Activated CD4-positive, alpha-beta T cell treated with anti-CD3 and anti-CD28 coated beads, Interleukin-2, amount 50 U/mL, for 1 hour (primary cell): ENCODE data around the gene GASK1A.

ENCODE experiments used
- DNase-seq: peaks from one replicate; pipeline ENCODE4 v3.0.0-alpha.2; 2020

GASK1A gene

GRCh38 chr3:43071313-43071893, 92.3 kb downstream of the GASK1A start:
- DNase-seq: peak; percentile 5

DNA sequence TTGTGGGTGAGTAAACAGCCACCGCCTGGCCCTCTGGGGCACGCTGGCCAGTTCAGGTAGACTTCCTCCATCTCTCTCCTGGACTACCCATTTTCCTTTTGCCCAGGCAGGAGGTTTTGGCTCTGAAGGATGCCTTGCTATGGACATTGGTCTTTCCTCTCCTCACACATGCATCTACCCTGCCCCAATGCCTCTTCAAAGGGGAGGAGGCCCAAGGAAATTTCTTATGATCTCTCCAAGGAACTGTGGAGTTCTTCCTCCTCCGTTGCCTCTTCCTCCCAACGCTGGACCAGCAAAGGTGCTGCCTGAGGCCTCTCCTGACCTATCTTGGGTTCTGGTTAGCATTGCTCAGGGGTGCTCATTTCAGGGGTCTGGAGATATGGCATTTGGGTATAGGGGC, 93.2 kb downstream of the GASK1A start:
- DNase-seq: no peak

DNA sequence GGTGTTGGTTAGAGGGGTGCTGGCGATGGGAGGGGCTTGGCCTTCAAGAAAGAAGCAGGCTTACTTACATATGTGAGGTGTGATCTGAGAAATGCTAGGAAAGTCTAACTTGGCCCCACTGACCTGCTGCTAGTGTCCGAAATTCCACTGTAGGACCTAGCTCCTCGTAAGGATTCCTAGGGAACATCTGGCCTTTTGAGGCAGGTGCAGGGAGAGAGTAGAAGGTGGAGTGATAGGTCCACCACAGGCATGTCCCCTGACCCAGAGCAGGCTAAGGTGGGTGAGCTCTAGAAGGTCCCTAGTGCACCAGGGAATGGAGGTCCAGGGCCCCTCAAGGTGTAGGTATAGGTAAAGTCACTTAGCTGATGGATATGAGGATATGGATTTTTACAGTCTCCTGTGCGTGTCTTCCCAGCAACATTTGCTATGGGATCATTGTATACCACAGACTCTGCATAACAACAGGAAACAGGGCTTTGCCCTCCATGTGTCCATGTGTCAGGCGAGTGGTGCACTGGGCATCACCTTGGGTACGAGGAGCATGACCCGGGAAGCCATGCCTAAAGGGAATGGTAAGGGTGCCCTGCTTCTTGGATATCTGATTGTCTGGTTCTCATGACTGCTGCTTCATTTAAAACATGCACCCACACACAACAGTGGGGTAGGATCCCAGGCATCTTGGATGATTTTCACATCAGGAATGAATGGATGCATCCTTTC, 94.2 kb downstream of the GASK1A start:
- DNase-seq: no peak

GRCh38 chr3:43073836-43074220, 94.7 kb downstream of the GASK1A start:
- DNase-seq: no peak

GRCh38 chr3:43074482-43074881, 95.4 kb downstream of the GASK1A start:
- DNase-seq: no peak

- DNase-seq: no peak
These were observed 96.0 kb downstream of the GASK1A start for GRCh38 chr3:43074901-43075689.

- no peak for DNase-seq
These were observed 97.0 kb downstream of the GASK1A start for GRCh38 chr3:43075904-43076661.

- DNase-seq: no peak
These were observed 97.7 kb downstream of the GASK1A start for GRCh38 chr3:43076857-43077256.

- DNase-seq: no peak
These were observed 98.2 kb downstream of the GASK1A start for GRCh38 chr3:43077261-43077660.

DNA sequence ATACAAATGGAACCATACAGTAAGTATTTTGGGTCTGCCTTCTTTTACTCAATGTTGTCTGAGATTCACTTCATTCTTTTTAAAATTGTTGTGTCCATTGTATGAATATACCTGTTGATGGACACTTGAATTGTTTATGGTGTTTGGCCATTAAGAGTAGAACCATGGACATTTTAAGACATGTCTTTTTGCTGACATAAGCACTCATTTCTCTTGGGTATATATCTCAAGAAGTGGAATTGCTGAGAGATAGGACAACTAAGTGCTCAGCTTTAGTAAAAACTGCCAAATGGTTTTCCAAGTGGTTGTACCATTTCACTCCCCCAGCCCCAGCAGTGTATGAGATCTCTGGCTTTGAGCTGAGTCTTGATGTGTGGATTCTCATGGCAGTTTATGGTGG, 98.6 kb downstream of the GASK1A start:
- no peak for DNase-seq

- DNase-seq: no peak
These were observed 100.6 kb downstream of the GASK1A start for GRCh38 chr3:43079536-43080332.

GRCh38 chr3:43080726-43081568, 101.8 kb downstream of the GASK1A start:
- no peak for DNase-seq

DNA sequence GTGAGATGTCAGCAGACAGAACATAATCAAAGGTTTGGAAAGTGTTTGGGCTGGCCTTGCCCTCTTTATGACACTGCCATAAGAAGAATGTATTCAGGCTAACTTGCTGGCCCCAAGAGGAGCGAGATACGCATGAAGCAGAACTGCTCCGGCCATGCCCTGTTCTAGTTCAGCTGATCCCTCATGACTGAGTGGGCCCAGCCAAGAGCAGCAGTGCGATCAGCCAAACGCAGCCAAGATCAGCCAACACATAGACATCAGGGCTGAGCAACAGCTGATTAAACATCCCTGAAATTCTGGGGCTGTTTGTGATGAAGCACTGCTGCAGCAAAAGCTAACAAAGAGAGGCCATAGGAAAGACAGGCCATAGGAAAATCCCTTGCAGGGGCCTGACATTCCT, 102.7 kb downstream of the GASK1A start:
- no peak for DNase-seq

DNA sequence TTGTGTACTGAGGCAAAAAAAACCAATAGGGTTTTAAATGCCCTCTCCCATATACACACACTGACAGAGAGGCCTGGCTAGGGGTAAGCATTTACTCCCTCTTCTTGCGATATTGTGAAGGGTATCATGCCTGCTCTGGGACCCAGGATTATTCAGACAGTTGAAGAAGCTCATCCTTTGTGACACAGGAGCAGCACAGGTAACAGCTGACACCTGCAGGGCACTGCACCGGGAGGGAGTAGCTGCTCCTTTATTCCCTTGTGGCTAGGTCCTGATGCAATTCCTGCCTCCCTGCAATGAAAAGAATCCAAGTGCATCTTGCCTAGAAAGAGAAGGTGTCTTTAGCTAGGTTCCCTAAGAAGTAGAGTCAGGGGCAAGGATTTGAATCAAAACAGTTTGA, 103.3 kb downstream of the GASK1A start:
- DNase-seq: no peak

- no peak for DNase-seq
These were observed 107.5 kb downstream of the GASK1A start for GRCh38 chr3:43086460-43087165.

GRCh38 chr3:43087249-43087776, 108.2 kb downstream of the GASK1A start:
- no peak for DNase-seq

DNA sequence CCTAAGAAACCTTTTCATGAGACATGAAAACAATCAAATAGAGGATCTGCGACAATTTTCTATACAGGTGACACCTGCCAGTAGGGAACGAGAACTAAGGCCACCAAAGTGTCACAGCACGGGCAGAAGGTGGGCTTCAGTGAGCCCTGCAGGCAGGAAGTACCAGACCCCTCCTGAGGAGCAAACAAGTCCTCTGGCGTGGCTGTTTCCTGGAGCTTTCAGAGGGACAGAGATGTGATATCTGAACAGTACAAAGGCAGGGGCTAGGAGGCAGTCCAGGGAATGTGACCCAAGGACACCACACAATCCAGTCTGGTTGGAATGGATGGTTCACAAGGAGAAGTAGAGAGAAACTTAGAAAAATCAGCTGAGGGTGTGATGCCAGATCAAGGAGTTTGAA, 110.0 kb downstream of the GASK1A start:
- no peak for DNase-seq

DNA sequence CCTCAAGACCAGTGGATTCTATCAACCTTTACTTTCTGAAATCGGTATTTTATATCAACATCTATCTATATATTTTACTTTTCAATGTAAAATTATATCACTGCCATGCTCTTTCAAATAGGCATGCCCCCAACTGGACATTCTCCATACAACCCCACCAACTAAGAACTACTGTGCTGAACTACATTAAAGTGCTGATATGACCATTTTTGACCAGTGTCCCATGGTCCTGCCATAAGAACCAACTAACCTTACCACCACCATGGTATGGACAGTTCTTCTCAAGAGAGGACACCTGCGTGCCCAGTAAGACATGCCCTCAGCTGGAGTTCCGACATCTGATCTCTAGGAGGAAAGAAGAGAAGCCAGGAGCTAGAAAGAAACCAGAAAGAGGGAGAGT, 111.1 kb downstream of the GASK1A start:
- no peak for DNase-seq

DNA sequence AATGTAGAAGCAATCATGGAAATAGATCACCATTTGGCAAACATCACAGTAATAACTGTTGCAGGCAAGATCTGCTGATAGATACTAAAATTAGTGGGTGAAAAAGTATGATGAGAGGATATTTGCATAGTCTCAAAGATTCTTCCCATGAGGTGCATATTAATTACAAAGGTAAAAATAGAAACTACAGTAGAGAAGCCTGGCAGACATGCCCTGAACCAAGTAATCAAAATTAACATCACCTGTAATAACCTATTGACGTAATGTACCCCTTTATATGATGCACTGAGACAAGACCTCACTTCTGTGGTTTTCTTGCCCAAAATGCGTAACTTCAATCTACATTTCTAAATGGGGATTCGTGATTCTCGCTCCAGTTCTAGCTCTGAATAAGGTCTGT, 112.4 kb downstream of the GASK1A start:
- DNase-seq: no peak

GRCh38 chr3:43093006-43093405, 113.9 kb downstream of the GASK1A start:
- DNase-seq: no peak

GRCh38 chr3:43093974-43094373, 114.9 kb downstream of the GASK1A start:
- no peak for DNase-seq
